PC-9 (cell line): ENCODE results near the gene PBX1.

Experiments used
- EZH2 ChIP-seq: fragments of 200-600 bp; sonication (generic); IDR thresholded peaks from 2 replicates; pipeline ENCODE4 v1.8.0; 2017; ENCODE audit warnings: antibody characterized with exemption, low read depth
- TF ChIP-seq, protein P1 (sequence below): fragments of 200-600 bp; sonication (generic); conservative IDR thresholded peaks from 2 replicates; pipeline ENCODE4 v1.6.1; 2017; ENCODE audit warnings: mixed run types, antibody characterized with exemption, mild to moderate bottlenecking, moderate library complexity

DNA sequence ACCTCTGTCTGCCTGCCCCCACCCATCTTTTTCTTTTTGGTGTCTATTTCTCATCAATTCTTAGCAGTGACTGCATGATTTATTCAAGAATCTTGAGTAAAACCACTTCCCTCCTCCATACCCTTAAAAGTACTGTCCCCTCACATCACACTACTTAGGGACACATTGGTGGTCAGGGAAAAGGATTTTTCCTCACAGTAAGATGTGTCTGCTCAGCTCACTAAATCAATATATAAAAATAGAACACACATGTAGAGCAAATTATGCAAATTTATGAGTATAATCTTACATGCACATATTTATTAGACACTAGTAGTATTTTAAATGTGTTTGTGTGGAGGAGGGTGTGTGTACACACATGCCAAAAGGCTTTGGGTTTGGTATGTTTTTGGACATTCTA is 202.0 kb downstream of the PBX1 start:
- TF ChIP-seq, protein P1, sequence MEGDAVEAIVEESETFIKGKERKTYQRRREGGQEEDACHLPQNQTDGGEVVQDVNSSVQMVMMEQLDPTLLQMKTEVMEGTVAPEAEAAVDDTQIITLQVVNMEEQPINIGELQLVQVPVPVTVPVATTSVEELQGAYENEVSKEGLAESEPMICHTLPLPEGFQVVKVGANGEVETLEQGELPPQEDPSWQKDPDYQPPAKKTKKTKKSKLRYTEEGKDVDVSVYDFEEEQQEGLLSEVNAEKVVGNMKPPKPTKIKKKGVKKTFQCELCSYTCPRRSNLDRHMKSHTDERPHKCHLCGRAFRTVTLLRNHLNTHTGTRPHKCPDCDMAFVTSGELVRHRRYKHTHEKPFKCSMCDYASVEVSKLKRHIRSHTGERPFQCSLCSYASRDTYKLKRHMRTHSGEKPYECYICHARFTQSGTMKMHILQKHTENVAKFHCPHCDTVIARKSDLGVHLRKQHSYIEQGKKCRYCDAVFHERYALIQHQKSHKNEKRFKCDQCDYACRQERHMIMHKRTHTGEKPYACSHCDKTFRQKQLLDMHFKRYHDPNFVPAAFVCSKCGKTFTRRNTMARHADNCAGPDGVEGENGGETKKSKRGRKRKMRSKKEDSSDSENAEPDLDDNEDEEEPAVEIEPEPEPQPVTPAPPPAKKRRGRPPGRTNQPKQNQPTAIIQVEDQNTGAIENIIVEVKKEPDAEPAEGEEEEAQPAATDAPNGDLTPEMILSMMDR = no peak
- no peak for TF ChIP-seq EZH2
